Activated CD8-positive, alpha-beta memory T cell treated with anti-CD3 and anti-CD28 coated beads for 4 hours (primary cell): ENCODE measurements around the gene MAMDC2.

ENCODE experiments used
- DNase-seq, 2 donors: peaks; one replicate each; pipeline ENCODE4 v3.0.0-alpha.2; 2020; ENCODE audit warnings: low read depth in 2 of 2

Gene MAMDC2

DNA sequence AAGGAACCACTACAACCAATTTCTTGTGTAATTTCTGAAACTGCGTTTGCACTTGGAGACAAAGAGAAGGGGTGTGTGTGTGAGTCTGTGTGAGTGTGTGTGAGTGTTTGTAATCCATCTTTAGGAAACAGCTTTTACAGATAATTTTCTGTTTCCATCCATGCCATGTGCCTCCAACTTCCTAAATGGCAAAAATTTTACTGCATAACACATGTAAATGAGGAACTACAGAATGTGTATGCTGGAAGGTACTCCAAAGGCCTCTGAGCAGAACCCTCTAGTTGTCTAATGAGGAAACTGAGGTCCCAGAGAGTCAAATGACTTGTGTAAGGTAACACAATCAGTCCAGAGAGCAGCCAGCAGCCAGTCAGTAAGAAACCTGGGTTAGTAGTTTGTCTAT is 20.8 kb downstream of the MAMDC2 start:
- DNase-seq = no peak

GRCh38 chr9:70065572-70065971 is 21.9 kb downstream of the MAMDC2 start:
- no peak for DNase-seq

GRCh38 chr9:70066418-70066817 is 22.8 kb downstream of the MAMDC2 start:
- DNase-seq = no peak

- no peak for DNase-seq
These were observed 23.2 kb downstream of the MAMDC2 start for GRCh38 chr9:70066874-70067273.

DNA sequence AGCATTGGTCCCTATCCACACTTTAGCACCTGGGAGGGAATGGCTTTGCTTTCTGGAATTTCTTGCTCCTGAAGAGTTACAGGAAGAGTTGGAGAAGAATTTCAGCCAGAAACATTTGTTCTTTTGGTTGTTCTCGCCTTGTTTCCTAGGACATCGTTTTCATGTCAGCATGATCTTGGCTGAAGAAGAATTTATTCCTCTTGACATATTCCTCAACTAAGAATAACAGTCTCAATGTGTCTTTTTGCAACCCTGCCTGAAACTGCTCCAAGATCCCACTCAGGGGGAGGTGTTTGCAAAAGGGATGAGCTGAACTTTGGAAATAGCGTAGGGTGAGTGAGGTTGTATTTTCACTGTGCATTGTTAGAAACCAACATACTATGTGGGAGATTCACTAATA is 26.1 kb downstream of the MAMDC2 start:
- DNase-seq = no peak

DNA sequence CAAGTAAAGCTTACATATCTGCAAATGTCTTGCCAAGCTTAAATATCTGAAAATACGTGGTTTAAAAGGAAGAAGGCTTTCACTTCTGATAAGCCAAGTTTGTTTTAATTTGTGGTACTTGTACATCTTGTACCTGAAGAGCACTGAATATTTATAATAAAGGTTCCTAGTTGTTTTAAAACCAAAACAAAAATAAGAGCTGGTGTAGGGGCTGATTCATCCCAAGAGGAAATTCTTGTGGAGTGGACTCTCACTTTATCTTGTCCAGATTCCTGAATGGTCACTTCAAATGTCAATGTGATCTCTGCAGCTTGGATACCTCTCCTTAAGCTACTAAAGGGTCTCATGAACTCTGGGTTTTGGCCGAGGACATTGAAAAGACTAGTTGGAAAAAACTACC is 29.5 kb downstream of the MAMDC2 start:
- DNase-seq = no peak

GRCh38 chr9:70073756-70074155 is 30.1 kb downstream of the MAMDC2 start:
- no peak for DNase-seq

DNA sequence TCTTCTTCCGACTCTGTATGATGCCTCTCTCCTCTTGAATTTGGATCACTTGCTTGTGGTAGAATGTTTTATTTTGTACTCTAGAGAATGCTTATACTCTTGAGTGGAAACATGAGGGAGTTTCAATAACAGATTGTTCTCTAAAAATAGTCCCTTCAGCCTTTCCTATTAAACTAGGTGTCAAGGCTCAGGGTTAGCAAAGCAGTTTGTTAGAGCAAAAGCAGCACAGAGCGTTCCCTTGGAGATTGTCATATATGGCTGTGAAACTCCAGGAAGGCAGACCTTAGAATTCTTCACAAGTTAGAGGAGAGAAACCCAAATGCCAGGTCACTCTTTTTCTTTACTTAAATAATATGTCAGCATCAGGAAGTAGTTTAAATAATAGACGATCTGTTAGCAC is 33.0 kb downstream of the MAMDC2 start:
- DNase-seq = no peak

DNA sequence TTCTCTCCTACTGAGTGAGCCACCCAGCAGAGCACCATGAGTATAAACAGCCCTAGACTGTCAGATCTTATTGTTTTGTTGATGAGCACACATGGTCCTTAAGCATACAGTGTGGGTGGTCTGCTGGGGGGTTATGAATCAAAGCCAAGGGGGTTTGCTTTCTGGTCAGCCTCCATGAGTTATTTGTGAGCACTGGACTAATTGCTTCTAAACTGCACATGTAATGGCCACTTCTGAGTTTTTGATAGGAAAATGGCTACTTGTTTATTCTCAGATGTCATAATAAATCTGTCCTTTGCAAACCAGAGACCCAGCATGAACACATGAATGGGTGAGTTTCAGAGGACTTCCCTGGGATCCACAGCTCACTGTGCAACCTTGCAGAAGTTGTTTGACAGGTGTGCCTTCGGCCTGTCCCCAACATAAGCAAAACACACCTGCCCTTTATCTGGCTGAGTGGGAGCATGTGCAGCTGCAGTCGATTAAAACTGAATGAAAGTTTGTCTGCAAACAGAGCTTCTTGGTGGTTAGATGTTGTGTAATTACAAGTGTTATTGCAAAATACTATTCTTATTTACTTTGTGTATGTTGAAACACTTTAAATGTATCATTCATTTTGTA is 35.9 kb downstream of the MAMDC2 start:
- DNase-seq = no peak

- no peak for DNase-seq
These were observed 37.0 kb downstream of the MAMDC2 start for GRCh38 chr9:70080481-70081119.

DNA sequence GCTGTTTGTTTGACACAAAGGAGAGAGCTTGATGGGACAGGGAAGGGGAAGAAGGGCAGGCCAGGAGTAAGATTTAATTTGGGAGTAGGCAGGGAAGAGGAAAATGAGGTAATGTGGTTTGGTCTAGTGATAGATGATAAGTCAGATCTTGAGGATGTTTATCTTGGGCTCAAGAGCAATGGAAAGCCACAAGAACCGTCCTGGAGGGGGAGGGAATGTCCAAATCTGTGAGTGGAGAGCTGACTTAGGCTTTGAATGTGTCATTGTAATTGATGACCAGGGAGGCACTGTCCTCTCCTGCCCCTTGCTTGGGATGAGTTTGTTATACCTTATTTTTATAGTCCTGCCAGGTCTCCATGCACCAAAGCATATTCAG is 37.5 kb downstream of the MAMDC2 start:
- no peak for DNase-seq

DNA sequence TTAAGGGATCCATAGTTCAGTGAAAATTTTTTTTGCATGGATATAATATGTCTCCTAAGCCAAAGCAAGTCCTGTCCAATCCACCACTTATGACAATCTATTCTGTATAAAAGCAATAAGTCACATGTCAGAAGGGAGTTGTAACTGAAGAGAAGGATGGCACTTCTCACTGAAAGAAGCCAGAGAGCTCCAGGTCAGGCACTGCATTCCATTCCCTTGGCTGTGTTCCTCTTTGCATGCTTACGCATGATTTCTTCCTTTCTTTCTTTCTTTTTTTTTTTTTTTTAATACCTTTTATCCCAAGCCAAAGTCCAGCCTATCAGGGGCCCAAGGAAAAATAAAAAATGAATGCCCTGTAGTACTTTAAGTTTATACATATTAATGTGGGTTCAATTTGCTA is 39.8 kb downstream of the MAMDC2 start:
- DNase-seq = no peak

GRCh38 chr9:70085241-70085640 is 41.6 kb downstream of the MAMDC2 start:
- no peak for DNase-seq

- DNase-seq = no peak
These were observed 47.5 kb downstream of the MAMDC2 start for GRCh38 chr9:70091103-70091502.

DNA sequence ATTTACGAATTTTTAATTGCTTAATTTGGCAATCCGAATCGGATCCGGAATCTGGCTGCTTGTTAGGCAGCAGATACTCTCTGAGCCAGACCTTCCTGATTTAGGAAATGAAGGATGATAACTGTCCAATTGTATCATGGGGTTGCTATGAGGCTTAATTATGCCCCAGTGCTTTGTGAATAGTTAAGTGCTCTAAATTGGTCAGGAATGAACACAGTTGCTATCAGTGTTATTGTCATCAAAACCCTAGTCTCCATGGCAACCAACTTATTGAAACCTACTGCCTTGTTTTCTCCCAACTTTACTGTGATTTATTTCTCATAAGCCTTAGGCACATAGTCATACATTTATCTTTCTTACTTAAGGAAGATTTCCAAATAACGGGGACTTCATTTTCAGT is 47.9 kb downstream of the MAMDC2 start:
- no peak for DNase-seq

DNA sequence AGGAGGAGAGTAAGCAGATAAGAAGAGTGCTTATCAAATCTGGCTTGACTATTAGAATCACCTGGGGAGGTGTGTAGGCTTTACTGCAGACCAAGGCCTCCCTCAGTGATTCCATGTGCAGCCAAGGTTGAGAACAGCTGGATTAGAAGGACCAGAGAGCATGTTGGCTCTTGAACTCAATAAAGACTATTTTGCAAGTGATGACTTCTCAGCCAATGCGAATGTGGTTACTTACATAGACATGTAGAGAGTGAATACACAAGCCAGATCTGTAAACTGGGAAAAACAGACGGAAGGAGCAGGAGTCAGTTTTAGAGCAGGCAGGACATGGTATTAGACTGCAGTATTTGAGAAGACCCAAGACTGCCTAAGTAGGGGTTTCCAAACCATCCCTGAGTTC is 48.5 kb downstream of the MAMDC2 start:
- DNase-seq = no peak

DNA sequence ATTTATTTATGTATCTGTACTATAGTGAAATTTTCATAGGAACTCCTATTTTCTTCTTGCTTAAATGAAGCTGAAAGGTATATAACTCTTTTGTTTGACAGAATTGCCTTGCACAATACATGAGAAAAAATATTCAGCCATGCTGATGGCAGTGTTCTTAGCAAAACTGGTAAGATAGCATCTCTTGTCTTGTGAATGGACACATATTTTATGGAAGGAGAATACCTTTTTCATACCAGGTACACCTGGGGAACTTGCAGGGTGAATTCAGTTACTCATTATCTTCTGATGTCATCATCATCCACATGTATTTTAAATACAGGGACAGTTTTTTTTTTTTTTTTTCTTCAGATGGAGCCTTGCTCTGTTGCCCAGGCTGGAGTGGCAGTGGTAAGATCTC is 49.4 kb downstream of the MAMDC2 start:
- DNase-seq = no peak

- DNase-seq = no peak
These were observed 50.3 kb downstream of the MAMDC2 start for GRCh38 chr9:70093944-70094343.

GRCh38 chr9:70094747-70095146 is 51.1 kb downstream of the MAMDC2 start:
- no peak for DNase-seq

GRCh38 chr9:70097187-70097586 is 53.5 kb downstream of the MAMDC2 start:
- no peak for DNase-seq

GRCh38 chr9:70100362-70100761 is 56.7 kb downstream of the MAMDC2 start:
- no peak for DNase-seq

GRCh38 chr9:70101265-70101664 is 57.6 kb downstream of the MAMDC2 start:
- no peak for DNase-seq

DNA sequence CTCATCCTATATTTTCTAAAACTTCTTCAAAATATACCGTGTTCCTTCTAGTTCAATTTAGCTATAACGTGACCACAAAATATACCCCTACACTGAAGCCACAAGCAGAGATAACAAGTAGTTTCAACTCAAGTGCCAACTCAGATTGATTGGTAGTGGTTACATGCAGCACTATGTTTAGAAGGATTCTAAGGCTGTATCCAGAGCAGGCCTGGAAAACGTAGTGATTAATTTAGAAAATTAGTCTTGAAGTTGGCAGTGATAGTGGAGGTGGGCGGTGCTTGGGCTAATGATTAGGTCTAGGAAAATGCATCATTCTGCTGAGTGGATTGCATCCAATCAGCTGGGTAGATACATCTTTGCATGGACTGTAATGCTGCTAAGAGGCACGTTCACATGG is 61.5 kb downstream of the MAMDC2 start:
- no peak for DNase-seq

DNA sequence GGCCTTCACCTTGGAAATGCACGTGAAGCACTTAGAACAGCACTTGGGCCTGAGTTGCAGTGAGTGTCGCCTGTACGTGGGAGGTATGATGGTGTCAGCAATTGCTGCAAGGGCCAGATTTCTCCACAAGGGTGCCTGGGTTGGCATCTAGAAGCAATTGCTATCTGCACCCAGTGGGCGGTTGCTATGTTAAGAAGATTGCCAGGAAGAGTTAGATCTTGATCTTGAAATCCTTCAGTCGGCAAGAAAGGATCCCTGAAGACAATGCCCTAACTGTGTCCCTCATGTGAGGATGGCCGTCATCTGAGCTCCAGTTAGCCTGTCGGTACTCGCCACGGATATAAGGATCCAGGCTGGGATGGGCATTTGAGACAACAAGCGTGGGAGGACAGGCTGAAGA is 62.9 kb downstream of the MAMDC2 start:
- DNase-seq = no peak
